AG09319 (cell line): ENCODE data around the gene MRPS6.

Source experiments
- DNase-seq: peaks from one replicate; pipeline ENCODE4 v3.0.0-alpha.2; 2010; ENCODE audit warnings: low read depth; ENCODE audit errors: extremely low read depth
- TF ChIP-seq, protein P1 (sequence below): IDR thresholded peaks from 2 replicates; pipeline ENCODE4 v1.5.1; 2011; ENCODE audit warnings: low read depth, mild to moderate bottlenecking, inconsistent platforms, low read length, moderate library complexity

The MRPS6 gene

DNA sequence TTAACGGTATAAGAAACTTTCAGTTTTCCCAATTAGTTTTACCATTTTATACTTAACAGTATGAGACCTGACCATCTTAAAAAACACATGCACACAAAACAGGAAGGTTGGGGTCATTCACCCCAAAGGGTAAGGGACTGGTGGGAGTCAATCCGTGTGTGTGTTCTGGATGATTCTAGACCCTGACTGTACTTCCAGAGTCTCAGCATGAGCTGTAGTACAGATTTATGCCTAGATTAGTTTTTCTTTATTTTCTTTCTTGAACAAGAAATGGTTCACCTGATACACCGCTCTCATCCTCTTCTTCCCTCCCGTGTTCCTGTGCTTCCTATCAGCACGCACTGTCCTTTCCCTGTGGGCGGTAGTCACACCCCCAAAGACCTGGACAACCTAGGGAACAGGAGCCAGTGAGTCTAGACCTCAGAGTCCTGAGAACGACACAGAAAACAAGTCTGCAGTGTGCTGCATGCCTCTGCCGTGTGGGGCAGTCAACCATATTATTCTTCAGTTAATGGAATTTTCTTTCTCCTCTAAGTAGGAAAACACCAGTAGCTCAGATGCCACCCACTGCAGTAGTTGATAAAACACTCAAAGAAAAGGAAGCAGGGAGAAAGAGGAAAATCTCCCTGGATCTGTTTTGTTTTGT lies 38.9 kb upstream of the MRPS6 start:
- TF ChIP-seq, protein P1, sequence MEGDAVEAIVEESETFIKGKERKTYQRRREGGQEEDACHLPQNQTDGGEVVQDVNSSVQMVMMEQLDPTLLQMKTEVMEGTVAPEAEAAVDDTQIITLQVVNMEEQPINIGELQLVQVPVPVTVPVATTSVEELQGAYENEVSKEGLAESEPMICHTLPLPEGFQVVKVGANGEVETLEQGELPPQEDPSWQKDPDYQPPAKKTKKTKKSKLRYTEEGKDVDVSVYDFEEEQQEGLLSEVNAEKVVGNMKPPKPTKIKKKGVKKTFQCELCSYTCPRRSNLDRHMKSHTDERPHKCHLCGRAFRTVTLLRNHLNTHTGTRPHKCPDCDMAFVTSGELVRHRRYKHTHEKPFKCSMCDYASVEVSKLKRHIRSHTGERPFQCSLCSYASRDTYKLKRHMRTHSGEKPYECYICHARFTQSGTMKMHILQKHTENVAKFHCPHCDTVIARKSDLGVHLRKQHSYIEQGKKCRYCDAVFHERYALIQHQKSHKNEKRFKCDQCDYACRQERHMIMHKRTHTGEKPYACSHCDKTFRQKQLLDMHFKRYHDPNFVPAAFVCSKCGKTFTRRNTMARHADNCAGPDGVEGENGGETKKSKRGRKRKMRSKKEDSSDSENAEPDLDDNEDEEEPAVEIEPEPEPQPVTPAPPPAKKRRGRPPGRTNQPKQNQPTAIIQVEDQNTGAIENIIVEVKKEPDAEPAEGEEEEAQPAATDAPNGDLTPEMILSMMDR: no peak
- no peak for DNase-seq

DNA sequence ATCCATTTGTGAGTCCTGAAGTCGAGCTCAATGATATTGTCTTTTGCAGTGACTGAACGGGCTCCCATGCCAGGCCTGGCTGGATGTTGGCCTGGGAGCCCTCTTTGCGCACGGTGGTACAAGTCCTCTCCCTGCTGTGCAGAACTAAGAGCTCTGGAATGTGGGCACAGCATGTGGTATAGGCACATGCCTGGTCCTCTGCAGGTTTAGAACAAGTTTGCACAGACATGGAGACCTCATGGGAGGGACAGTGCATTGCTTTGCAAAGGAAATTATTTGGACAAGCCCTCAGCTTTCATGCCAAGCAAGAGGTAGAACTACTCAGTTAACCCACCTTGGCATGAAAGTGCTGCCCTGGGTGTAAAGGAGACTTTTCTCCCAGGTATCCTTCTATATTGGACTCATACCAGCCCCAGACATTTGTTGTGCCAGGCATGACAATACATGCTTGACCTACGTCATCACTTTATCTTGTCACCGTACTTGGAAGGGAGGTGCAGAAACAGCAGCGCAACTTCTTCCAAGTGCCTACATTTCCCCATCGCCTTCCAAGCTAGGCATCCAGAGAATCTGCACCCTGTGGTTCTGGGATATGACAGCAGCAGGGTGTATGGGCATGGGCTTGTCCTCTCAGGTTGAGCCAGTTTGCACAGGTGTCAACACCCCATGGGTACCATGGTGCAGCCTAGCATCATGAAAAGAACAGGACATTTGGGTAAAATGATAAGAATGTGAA lies 37.6 kb upstream of the MRPS6 start:
- DNase-seq: no peak
- TF ChIP-seq, protein P1: no peak

DNA sequence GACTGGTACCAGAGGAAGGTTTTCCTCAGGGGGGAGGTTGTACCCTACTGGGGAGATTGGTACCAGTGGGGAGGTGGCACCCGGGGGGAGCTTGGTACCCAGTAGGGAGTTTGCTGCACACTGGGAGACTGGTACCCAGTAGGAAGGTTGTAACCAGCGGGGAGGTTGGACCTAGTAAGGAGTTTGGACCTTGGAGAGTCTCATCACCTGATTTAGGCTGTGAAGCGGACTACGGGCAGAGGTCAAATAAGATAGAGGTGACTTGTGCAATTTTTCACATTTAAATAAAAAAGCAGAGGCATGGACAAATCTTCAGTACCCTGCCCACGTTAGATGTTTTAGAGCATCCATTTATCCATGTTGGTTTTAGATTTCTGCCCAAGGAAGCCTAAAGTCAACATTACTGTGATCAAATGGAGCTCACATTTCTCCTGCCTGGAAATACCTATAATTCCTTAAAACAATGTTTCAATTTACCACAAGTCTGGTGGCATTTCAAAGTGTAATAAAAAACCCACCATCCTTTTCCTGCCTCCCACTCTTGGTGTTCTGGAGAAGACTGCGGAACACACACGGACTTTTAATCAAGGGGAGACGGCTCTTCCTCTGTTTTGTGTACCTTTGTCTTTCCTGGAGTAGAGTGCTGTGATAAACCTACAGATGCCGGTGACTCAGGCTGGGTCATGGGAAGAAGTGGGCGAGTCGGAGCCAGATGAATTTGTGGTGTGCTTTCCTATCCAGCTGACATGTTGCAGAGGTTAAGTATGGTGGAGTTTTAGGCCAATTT lies 36.2 kb upstream of the MRPS6 start:
- TF ChIP-seq, protein P1: no peak

DNA sequence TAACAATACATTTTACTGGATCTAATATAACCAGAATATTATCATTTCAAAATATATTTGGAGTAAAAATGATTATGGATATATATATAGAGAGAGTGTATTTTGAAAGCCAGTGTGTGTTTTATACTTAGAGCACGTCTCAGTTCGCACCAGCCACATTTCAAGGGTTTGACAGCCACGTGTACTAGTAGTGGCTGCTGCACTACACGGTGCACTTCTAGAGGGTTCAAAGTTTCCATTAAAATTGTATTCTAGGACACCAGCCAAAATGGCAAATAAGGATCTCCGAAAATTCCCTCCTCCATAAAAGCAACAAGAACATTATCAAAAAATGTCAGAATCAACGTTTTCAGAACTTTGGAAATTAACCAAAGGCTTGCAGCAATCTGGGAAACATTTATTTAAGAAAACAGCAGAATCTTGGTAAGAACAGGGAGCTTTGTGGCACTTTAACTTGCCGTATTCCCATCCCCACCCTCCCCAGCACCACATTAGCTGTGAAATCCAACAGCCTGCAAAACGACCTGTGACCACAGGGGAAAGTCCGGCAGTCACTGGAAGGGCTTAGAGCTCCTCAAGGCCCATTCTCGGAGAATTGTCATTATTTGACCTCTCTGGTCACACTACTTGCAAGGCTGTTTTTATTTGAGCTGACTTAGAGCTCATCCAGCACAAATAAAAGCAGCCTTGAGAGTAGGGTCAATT lies 33.5 kb upstream of the MRPS6 start:
- no peak for DNase-seq
- TF ChIP-seq, protein P1: no peak

More for the DNA sequence above, 36.2 kb upstream of the MRPS6 start:
- no peak for DNase-seq

DNA sequence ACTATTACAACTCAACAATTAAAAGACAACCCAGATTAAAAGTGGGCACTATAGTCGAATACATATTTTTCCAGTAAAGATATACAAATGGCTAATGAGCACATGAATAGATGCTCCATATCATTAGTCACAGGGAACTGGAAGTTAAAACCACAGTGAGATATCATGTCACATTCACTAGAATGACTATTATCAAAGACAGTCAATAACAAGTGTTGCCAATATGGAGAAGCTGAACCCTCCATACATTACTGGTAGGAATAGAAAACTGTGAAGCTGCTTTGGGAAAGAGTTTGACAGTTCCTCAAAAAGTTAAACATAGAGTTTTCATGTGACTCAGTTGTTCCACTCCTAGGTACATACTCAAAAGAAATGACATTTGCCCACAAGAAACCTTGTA lies 30.6 kb upstream of the MRPS6 start:
- DNase-seq: no peak
- TF ChIP-seq, protein P1: no peak

DNA sequence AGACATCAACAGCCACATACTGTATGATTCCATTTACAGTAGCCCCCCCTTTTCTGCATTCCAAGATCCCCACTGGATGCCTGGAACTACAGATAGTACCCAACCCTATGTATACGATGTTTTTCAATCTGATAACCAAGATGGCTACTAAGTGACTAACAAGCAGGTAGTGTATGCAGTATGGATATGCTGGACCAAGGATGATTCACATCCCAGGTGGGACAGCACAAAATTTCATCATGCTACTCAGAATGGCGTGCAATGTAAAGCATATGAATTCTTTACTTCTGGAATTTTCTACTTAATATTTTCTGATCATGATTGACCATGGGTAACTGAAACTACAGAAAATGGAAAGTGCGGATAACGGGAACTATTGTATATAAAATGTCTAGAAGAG lies 30.0 kb upstream of the MRPS6 start:
- TF ChIP-seq, protein P1: no peak
- no peak for DNase-seq

DNA sequence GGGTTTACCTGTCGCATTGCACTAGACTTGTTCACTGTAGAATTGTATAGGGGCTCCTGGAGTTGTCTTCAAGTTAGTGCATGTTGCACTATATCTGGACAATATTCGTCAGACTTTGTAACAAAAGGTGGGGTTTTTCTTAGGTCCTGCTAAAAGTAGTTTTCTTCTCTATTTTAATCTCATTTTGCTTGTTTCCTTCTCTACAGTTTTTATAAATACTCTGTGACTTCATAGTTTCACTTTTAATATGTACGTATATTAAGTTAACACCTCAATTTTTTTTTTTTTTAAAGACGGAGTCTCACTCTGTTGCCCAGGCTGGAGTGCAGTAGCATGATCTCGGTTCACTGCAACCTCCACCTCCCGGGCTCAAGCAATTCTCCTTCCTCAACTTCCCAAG lies 26.5 kb upstream of the MRPS6 start:
- no peak for DNase-seq
- TF ChIP-seq, protein P1: no peak
